Measurements from ENCODE around the gene CLMN.

DNA sequence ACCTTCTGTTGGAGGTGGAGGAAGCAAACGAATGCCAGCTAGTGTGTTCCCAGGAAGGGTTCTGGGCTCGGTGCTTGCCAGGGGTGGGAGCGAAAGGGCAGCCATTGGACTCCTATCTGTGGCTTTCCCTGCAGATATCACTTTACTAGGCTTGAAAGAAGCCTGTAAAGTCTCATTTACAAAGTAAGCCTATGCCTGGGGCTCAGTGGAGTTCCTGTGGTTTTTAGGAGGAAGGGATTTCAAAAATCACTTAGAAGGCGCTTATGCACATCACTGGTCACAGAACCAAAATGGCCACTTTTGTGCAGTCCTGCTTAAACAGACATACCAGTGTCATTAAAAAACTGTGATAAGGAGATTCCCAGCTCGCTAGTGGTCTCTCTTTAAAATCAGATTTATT is 22.7 kb downstream of the CLMN start:
- no peak for TF ChIP-seq EZH2 (IDR thresholded peaks at IDR 0.05; ENCODE audit: borderline replicate concordance, low read length)
- TF ChIP-seq CTCF (IDR thresholded peaks at IDR 0.05; ENCODE audit: low read length), result no peak
